ENCODE results near the gene CAMK2A. TPM values are rescaled to one million over a fixed set of nuclear protein-coding genes. Genes with fewer than 3 reads are reported as not detected.
A peak's percentile ranks its signal among the peaks of the same experiment; 100 is the strongest.

CAMK2A gene
- polyA plus RNA-seq, 1 experiment: 0.11 TPM

DNA sequence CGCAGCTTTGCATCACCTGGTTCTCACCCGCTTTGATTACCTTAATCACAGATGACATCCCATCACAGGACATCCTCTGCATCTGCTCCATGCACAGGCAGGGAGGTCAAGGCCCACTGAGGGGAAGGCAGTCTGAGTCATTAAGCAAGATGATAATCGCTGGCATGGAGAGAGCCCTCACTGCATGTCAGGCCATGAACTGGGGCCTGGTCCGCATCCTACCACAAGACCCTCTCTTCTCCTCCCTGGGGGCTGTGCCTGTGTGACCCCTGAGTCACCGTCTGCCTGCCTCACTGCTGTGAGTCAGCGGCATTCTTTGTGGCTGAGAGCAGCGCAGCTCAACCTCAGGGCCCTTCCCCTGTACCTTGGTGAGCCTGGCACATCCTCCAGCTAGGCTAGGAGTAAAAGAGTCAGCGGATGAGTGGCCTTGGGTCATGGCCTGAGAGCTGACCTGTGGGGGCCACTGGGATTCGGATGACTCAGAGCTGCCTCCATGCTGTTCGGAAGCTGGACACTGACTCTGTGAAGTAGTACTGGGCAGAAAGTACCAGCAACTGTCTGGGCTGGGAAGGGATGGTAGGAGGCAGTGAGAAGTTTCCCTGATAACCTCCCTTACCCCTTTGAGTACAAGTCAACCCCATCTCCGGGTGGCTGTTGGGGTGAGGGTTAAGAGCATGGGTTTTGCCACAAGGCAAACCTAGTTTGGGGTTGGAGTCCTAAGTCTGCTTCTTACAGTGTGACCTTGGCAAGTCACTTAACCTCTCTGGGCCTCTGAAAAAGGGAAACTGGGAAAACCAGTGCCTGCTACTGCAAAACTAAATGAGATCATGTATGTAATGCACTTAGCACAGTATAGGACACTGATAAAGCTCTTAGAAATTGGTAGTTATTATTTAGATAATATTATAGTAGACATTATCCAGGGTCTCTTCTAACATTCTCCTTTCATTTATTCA, 27.8 kb upstream of the CAMK2A start:
- ChIA-PET POLR2A (no interaction called here), CTCF (interaction anchor here (0.9 to 1.7 kb wide), 4 partner anchors 15 to 133 kb away, joined by 3 to 4 read pairs (median 3); partner anchors contain the start of gene ARSI)
- no peak overlapping the region for H3K4me3 ChIP-seq (ENCODE audit: low read depth, low read length)

GRCh38 chr5:150316320-150316719, 26.7 kb upstream of the CAMK2A start:
- ChIA-PET CTCF (interaction anchor here (0.7 to 1.7 kb wide), 3 partner anchors 11 to 140 kb away, joined by 3 to 5 read pairs (median 4); no protein-coding TSS in a partner anchor), POLR2A (no interaction called here)

More for the DNA sequence above, 27.8 kb upstream of the CAMK2A start:
- no peaks in the 10 kb centered on the region for H3K27me3 ChIP-seq (ENCODE audit: control insufficient read depth, insufficient read depth, low read length)
- peak; percentile 74 for DNase-seq (ENCODE audit: low read depth)
- no peaks in the 10 kb centered on the region for H3K36me3 ChIP-seq (ENCODE audit: control insufficient read depth, insufficient read depth, low read length)
- TF ChIP-seq, protein P1, sequence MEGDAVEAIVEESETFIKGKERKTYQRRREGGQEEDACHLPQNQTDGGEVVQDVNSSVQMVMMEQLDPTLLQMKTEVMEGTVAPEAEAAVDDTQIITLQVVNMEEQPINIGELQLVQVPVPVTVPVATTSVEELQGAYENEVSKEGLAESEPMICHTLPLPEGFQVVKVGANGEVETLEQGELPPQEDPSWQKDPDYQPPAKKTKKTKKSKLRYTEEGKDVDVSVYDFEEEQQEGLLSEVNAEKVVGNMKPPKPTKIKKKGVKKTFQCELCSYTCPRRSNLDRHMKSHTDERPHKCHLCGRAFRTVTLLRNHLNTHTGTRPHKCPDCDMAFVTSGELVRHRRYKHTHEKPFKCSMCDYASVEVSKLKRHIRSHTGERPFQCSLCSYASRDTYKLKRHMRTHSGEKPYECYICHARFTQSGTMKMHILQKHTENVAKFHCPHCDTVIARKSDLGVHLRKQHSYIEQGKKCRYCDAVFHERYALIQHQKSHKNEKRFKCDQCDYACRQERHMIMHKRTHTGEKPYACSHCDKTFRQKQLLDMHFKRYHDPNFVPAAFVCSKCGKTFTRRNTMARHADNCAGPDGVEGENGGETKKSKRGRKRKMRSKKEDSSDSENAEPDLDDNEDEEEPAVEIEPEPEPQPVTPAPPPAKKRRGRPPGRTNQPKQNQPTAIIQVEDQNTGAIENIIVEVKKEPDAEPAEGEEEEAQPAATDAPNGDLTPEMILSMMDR (IDR thresholded peaks at IDR 0.05; ENCODE audit: insufficient read depth, low read depth, low read length): no peak

DNA sequence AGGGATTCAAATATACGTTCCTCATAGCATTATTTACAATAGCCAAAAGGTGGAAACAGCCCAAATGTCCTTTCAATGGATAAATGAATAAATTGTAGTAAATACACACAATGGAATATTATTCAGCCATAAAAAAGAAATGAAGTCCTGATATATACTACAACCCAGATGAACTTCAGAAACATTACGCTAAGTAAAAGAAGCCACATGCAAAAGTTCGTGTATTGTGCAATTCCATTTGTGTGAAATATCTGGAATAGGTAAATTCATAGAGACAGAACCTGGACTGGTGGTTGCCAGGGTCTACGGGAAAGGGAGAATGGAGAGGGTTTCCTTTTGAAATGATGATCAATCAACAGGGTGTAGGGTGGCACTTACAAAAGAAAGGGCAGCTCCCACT, 25.7 kb upstream of the CAMK2A start:
- Histone ChIP-seq H3K27me3 (ENCODE audit: control insufficient read depth, insufficient read depth, low read length) (no peaks in the 10 kb centered on the region), H3K4me3 (ENCODE audit: low read depth, low read length) (no peak overlapping the region), H3K36me3 (ENCODE audit: control insufficient read depth, insufficient read depth, low read length) (no peaks in the 10 kb centered on the region)
- POLR2A ChIA-PET: no interaction called here
- DNase-seq (ENCODE audit: low read depth): no peak
- TF ChIP-seq, protein P1 (IDR thresholded peaks at IDR 0.05; ENCODE audit: insufficient read depth, low read depth, low read length): no peak
- CTCF ChIA-PET: interaction anchor here (1.6 kb wide), 1 partner anchor 139 kb away, joined by 3 read pairs; no protein-coding TSS in a partner anchor

More at GRCh38 chr5:150316320-150316719, 26.7 kb upstream of the CAMK2A start:
- no peak overlapping the region for H3K4me3 ChIP-seq (ENCODE audit: low read depth, low read length)
- no peaks in the 10 kb centered on the region for H3K36me3 ChIP-seq (ENCODE audit: control insufficient read depth, insufficient read depth, low read length)
- H3K27me3 ChIP-seq (ENCODE audit: control insufficient read depth, insufficient read depth, low read length): no peaks in the 10 kb centered on the region
- TF ChIP-seq, protein P1 (IDR thresholded peaks at IDR 0.05; ENCODE audit: insufficient read depth, low read depth, low read length): no peak
- no peak for DNase-seq (ENCODE audit: low read depth)

- H3K27me3 ChIP-seq (ENCODE audit: control insufficient read depth, insufficient read depth, low read length): no peaks in the 10 kb centered on the region
- CTCF ChIA-PET: no interaction called here
- TF ChIP-seq, protein P1 (IDR thresholded peaks at IDR 0.05; ENCODE audit: insufficient read depth, low read depth, low read length): no peak
- POLR2A ChIA-PET: no interaction called here
- no peaks in the 10 kb centered on the region for H3K36me3 ChIP-seq (ENCODE audit: control insufficient read depth, insufficient read depth, low read length)
- DNase-seq (ENCODE audit: low read depth): no peak
- no peak overlapping the region for H3K4me3 ChIP-seq (ENCODE audit: low read depth, low read length)
Observed at GRCh38 chr5:150313921-150314716, 24.5 kb upstream of the CAMK2A start.

DNA sequence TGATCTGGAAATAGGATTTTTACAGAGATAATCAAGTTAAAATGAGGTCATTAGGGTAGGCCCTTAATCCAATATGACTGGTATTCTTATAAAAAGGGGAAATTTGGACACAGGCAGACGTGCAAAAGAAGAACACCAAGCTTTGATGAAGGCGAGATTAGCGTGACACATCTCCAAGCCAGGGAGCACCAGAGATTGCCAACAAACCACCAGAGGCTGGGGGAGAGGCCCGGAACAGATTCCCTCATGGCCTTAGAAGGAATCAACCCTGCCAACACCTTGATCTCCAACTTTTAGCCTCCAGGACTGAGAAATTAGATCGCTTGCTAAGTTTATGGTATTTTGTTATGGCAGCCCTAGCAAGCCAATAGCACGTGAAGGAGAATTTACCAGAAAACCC, 23.9 kb upstream of the CAMK2A start:
- no peaks in the 10 kb centered on the region for H3K36me3 ChIP-seq (ENCODE audit: control insufficient read depth, insufficient read depth, low read length)
- TF ChIP-seq, protein P1 (IDR thresholded peaks at IDR 0.05; ENCODE audit: insufficient read depth, low read depth, low read length): no peak
- no peak overlapping the region for H3K4me3 ChIP-seq (ENCODE audit: low read depth, low read length)
- no peak for DNase-seq (ENCODE audit: low read depth)
- ChIA-PET POLR2A (no interaction called here), CTCF (no interaction called here)
- H3K27me3 ChIP-seq (ENCODE audit: control insufficient read depth, insufficient read depth, low read length): no peaks in the 10 kb centered on the region

Measured in BJ (cell line).